ENCODE results near the gene FERMT1. TPM values are rescaled to one million over a fixed set of nuclear protein-coding genes. Genes with fewer than 3 reads are reported as not detected.

Gene FERMT1
- 13.7 and 26.4 TPM in 2 replicates for total RNA-seq (2012; rRNA removed)

- peaks cover 14% of the 10 kb centered on the region for H3K4me1 ChIP-seq (ENCODE audit: control insufficient read depth, insufficient read depth, low read length)
- H3K27me3 ChIP-seq (ENCODE audit: control insufficient read depth, insufficient read depth, low read length): peaks cover 4% of the 10 kb centered on the region
- peak within 1 kb of the TSS; percentile 93 for H3K4me2 ChIP-seq (ENCODE audit: low read length)
- H3K9ac ChIP-seq (ENCODE audit: low read depth, low read length): peak within 1 kb of the TSS; percentile 72
- no peaks in the 10 kb centered on the region for H3K9me3 ChIP-seq (replicated peaks; ENCODE audit: low read length)
- no peaks in the 10 kb centered on the region for H3K36me3 ChIP-seq (ENCODE audit: insufficient read depth, low read length)
- H3K4me3 ChIP-seq (ENCODE audit: low read length): peak within 1 kb of the TSS; percentile 75
Measured at GRCh38 chr20:6122873-6123648, at the start of gene FERMT1. Gene FERMT1, minus strand, starts transcription at chr20:6123030. Its CDS starts 3,476 bp downstream, at chr20:6119554.

- Histone ChIP-seq H3K4me1 (ENCODE audit: control insufficient read depth, insufficient read depth, low read length) (no peaks in the 10 kb centered on the region), H3K4me3 (ENCODE audit: low read length) (no peak overlapping the region), H3K9ac (ENCODE audit: low read depth, low read length) (no peak overlapping the region), H3K36me3 (ENCODE audit: insufficient read depth, low read length) (no peaks in the 10 kb centered on the region), H3K4me2 (ENCODE audit: low read length) (no peak overlapping the region), H3K27me3 (ENCODE audit: control insufficient read depth, insufficient read depth, low read length) (peaks cover 4% of the 10 kb centered on the region), H3K9me3 (replicated peaks; ENCODE audit: low read length) (no peaks in the 10 kb centered on the region)
Measured at GRCh38 chr20:6169251-6169650, 46.4 kb upstream of the FERMT1 start.

GRCh38 chr20:6168204-6168603 is 45.4 kb upstream of the FERMT1 start:
- Histone ChIP-seq H3K4me2 (ENCODE audit: low read length) (no peak overlapping the region), H3K4me1 (ENCODE audit: control insufficient read depth, insufficient read depth, low read length) (no peaks in the 10 kb centered on the region), H3K27me3 (ENCODE audit: control insufficient read depth, insufficient read depth, low read length) (peaks cover 14% of the 10 kb centered on the region), H3K9me3 (replicated peaks; ENCODE audit: low read length) (no peaks in the 10 kb centered on the region), H3K36me3 (ENCODE audit: insufficient read depth, low read length) (no peaks in the 10 kb centered on the region), H3K4me3 (ENCODE audit: low read length) (no peak overlapping the region), H3K9ac (ENCODE audit: low read depth, low read length) (no peak overlapping the region)

GRCh38 chr20:6165346-6165745 is 42.5 kb upstream of the FERMT1 start:
- no peaks in the 10 kb centered on the region for H3K36me3 ChIP-seq (ENCODE audit: insufficient read depth, low read length)
- H3K4me1 ChIP-seq (ENCODE audit: control insufficient read depth, insufficient read depth, low read length): no peaks in the 10 kb centered on the region
- H3K9me3 ChIP-seq (replicated peaks; ENCODE audit: low read length): no peaks in the 10 kb centered on the region
- H3K4me2 ChIP-seq (ENCODE audit: low read length): no peak overlapping the region
- H3K9ac ChIP-seq (ENCODE audit: low read depth, low read length): no peak overlapping the region
- peaks cover 18% of the 10 kb centered on the region for H3K27me3 ChIP-seq (ENCODE audit: control insufficient read depth, insufficient read depth, low read length)
- no peak overlapping the region for H3K4me3 ChIP-seq (ENCODE audit: low read length)

- Histone ChIP-seq H3K4me1 (ENCODE audit: control insufficient read depth, insufficient read depth, low read length) (no peaks in the 10 kb centered on the region), H3K9me3 (replicated peaks; ENCODE audit: low read length) (no peaks in the 10 kb centered on the region), H3K4me2 (ENCODE audit: low read length) (no peak overlapping the region), H3K27me3 (ENCODE audit: control insufficient read depth, insufficient read depth, low read length) (peaks cover 18% of the 10 kb centered on the region), H3K9ac (ENCODE audit: low read depth, low read length) (no peak overlapping the region), H3K4me3 (ENCODE audit: low read length) (no peak overlapping the region), H3K36me3 (ENCODE audit: insufficient read depth, low read length) (no peaks in the 10 kb centered on the region)
Measured at GRCh38 chr20:6164421-6165341, 41.9 kb upstream of the FERMT1 start.

- Histone ChIP-seq H3K27me3 (ENCODE audit: control insufficient read depth, insufficient read depth, low read length) (peaks cover 18% of the 10 kb centered on the region), H3K9me3 (replicated peaks; ENCODE audit: low read length) (no peaks in the 10 kb centered on the region), H3K4me3 (ENCODE audit: low read length) (no peak overlapping the region), H3K4me1 (ENCODE audit: control insufficient read depth, insufficient read depth, low read length) (no peaks in the 10 kb centered on the region), H3K4me2 (ENCODE audit: low read length) (no peak overlapping the region), H3K9ac (ENCODE audit: low read depth, low read length) (no peak overlapping the region), H3K36me3 (ENCODE audit: insufficient read depth, low read length) (no peaks in the 10 kb centered on the region)
Measured at GRCh38 chr20:6160736-6161135, 37.9 kb upstream of the FERMT1 start.

- Histone ChIP-seq H3K27me3 (ENCODE audit: control insufficient read depth, insufficient read depth, low read length) (peaks cover 2% of the 10 kb centered on the region), H3K4me1 (ENCODE audit: control insufficient read depth, insufficient read depth, low read length) (no peaks in the 10 kb centered on the region), H3K4me3 (ENCODE audit: low read length) (no peak overlapping the region), H3K36me3 (ENCODE audit: insufficient read depth, low read length) (no peaks in the 10 kb centered on the region), H3K4me2 (ENCODE audit: low read length) (no peak overlapping the region), H3K9ac (ENCODE audit: low read depth, low read length) (no peak overlapping the region), H3K9me3 (replicated peaks; ENCODE audit: low read length) (no peaks in the 10 kb centered on the region)
Measured at GRCh38 chr20:6157345-6157744, 34.5 kb upstream of the FERMT1 start.

- H3K27me3 ChIP-seq (ENCODE audit: control insufficient read depth, insufficient read depth, low read length): no peaks in the 10 kb centered on the region
- no peak overlapping the region for H3K9ac ChIP-seq (ENCODE audit: low read depth, low read length)
- H3K4me3 ChIP-seq (ENCODE audit: low read length): no peak overlapping the region
- no peaks in the 10 kb centered on the region for H3K9me3 ChIP-seq (replicated peaks; ENCODE audit: low read length)
- H3K4me1 ChIP-seq (ENCODE audit: control insufficient read depth, insufficient read depth, low read length): no peaks in the 10 kb centered on the region
- H3K36me3 ChIP-seq (ENCODE audit: insufficient read depth, low read length): no peaks in the 10 kb centered on the region
- H3K4me2 ChIP-seq (ENCODE audit: low read length): no peak overlapping the region
Measured at GRCh38 chr20:6152777-6153176, 29.9 kb upstream of the FERMT1 start.

GRCh38 chr20:6148073-6148472 is 25.2 kb upstream of the FERMT1 start:
- Histone ChIP-seq H3K9me3 (replicated peaks; ENCODE audit: low read length) (no peaks in the 10 kb centered on the region), H3K4me3 (ENCODE audit: low read length) (no peak overlapping the region), H3K36me3 (ENCODE audit: insufficient read depth, low read length) (no peaks in the 10 kb centered on the region), H3K4me2 (ENCODE audit: low read length) (no peak overlapping the region), H3K9ac (ENCODE audit: low read depth, low read length) (no peak overlapping the region), H3K4me1 (ENCODE audit: control insufficient read depth, insufficient read depth, low read length) (no peaks in the 10 kb centered on the region), H3K27me3 (ENCODE audit: control insufficient read depth, insufficient read depth, low read length) (no peaks in the 10 kb centered on the region)

- no peaks in the 10 kb centered on the region for H3K36me3 ChIP-seq (ENCODE audit: insufficient read depth, low read length)
- H3K9me3 ChIP-seq (replicated peaks; ENCODE audit: low read length): no peaks in the 10 kb centered on the region
- H3K4me3 ChIP-seq (ENCODE audit: low read length): no peak overlapping the region
- peaks cover 9% of the 10 kb centered on the region for H3K27me3 ChIP-seq (ENCODE audit: control insufficient read depth, insufficient read depth, low read length)
- no peak overlapping the region for H3K4me2 ChIP-seq (ENCODE audit: low read length)
- no peaks in the 10 kb centered on the region for H3K4me1 ChIP-seq (ENCODE audit: control insufficient read depth, insufficient read depth, low read length)
- H3K9ac ChIP-seq (ENCODE audit: low read depth, low read length): no peak overlapping the region
Measured at GRCh38 chr20:6142348-6142993, 19.6 kb upstream of the FERMT1 start.

- no peaks in the 10 kb centered on the region for H3K4me1 ChIP-seq (ENCODE audit: control insufficient read depth, insufficient read depth, low read length)
Measured at GRCh38 chr20:6140947-6141346, 18.1 kb upstream of the FERMT1 start.

More at GRCh38 chr20:6140947-6141346, 18.1 kb upstream of the FERMT1 start:
- Histone ChIP-seq H3K27me3 (ENCODE audit: control insufficient read depth, insufficient read depth, low read length) (peaks cover 17% of the 10 kb centered on the region), H3K4me3 (ENCODE audit: low read length) (no peak overlapping the region), H3K9ac (ENCODE audit: low read depth, low read length) (no peak overlapping the region), H3K36me3 (ENCODE audit: insufficient read depth, low read length) (no peaks in the 10 kb centered on the region), H3K9me3 (replicated peaks; ENCODE audit: low read length) (no peaks in the 10 kb centered on the region), H3K4me2 (ENCODE audit: low read length) (no peak overlapping the region)
